Measurements from ENCODE around the gene ZNF771. TPM values are rescaled to one million over a fixed set of nuclear protein-coding genes. Genes with fewer than 3 reads are reported as not detected.

ZNF771 gene
- total RNA-seq, 4 donors from 2014 or later: 20.1 to 25.3 (median 22.7) TPM

GRCh38 chr16:30397776-30398660 lies 9.4 kb upstream of the ZNF771 start:
- Histone ChIP-seq H3K4me3 (no peak overlapping the region), H3K27me3 (no peaks in the 10 kb centered on the region), H3K9me3 (no peaks in the 10 kb centered on the region), H3K27ac (replicated peaks in 1 of 4) (no peak overlapping the region), H3K36me3 (peaks cover 6 to 22% (median 16%) of the 10 kb centered on the region in 4 donors), H3K4me1 (peaks cover 24 to 61% (median 57%) of the 10 kb centered on the region in 4 donors)
- 94% methylated on average over 22 of the region's 42 CpGs for WGBS
- intact Hi-C loops (cut with DNase I): no loop called here
- DNase-seq (ENCODE audit: extremely low spot score): no peak
- TF ChIP-seq CTCF (IDR thresholded peaks at IDR 0.05) (no peak), EP300 (IDR thresholded peaks at IDR 0.05) (no peak), POLR2A (IDR thresholded peaks at IDR 0.05; ENCODE audit: low read depth) (no peak), POLR2AphosphoS5 (IDR thresholded peaks at IDR 0.05) (no peak)

GRCh38 chr16:30398661-30399434 lies 8.6 kb upstream of the ZNF771 start:
- no peaks in the 10 kb centered on the region for H3K27me3 ChIP-seq
- H3K4me1 ChIP-seq: peaks cover 24 to 60% (median 57%) of the 10 kb centered on the region in 4 donors
- WGBS: 63% methylated on average over 9 of the region's 23 CpGs
- H3K9me3 ChIP-seq: no peaks in the 10 kb centered on the region
- peaks cover 6 to 22% (median 16%) of the 10 kb centered on the region in 4 donors for H3K36me3 ChIP-seq
- intact Hi-C loops (cut with DNase I): no loop called here
- DNase-seq (ENCODE audit: extremely low spot score): no peak
- peak overlapping the region; percentile 88 to 92 (median 90) for H3K27ac ChIP-seq (replicated peaks in 1 of 4)
- TF ChIP-seq POLR2A (IDR thresholded peaks at IDR 0.05; ENCODE audit: low read depth) (no peak), EP300 (IDR thresholded peaks at IDR 0.05) (no peak), CTCF (IDR thresholded peaks at IDR 0.05) (no peak), POLR2AphosphoS5 (IDR thresholded peaks at IDR 0.05) (no peak)
- H3K4me3 ChIP-seq: no peak overlapping the region

GRCh38 chr16:30399435-30400186 lies 7.8 kb upstream of the ZNF771 start:
- no peak for DNase-seq (ENCODE audit: extremely low spot score)
- H3K27me3 ChIP-seq: no peaks in the 10 kb centered on the region
- 25% methylated on average over 5 of the region's 12 CpGs for WGBS
- H3K9me3 ChIP-seq: no peaks in the 10 kb centered on the region
- peak overlapping the region; percentile 88 to 92 (median 90) for H3K27ac ChIP-seq (replicated peaks in 1 of 4)
- intact Hi-C loops (cut with DNase I): loop anchor here (10.0 kb wide), 2 partner anchors 45 to 305 kb away; partner anchors contain the start of genes CD2BP2, TBX6 and YPEL3
- TF ChIP-seq POLR2AphosphoS5 (IDR thresholded peaks at IDR 0.05): no peak
- TF ChIP-seq CTCF (IDR thresholded peaks at IDR 0.05): no peak
- TF ChIP-seq POLR2A (IDR thresholded peaks at IDR 0.05; ENCODE audit: low read depth): no peak
- no peak for TF ChIP-seq EP300 (IDR thresholded peaks at IDR 0.05)
- peaks cover 6 to 22% (median 16%) of the 10 kb centered on the region in 4 donors for H3K36me3 ChIP-seq
- H3K4me3 ChIP-seq: peak overlapping the region; percentile 62 to 78 (median 68)
- peaks cover 18 to 53% (median 49%) of the 10 kb centered on the region in 4 donors for H3K4me1 ChIP-seq

- H3K36me3 ChIP-seq: peaks cover 6 to 21% (median 16%) of the 10 kb centered on the region in 4 donors
- WGBS: 82% methylated on average over 7 of the region's 8 CpGs
- no peaks in the 10 kb centered on the region for H3K27me3 ChIP-seq
- no peak overlapping the region for H3K27ac ChIP-seq (replicated peaks in 1 of 4)
- no peak overlapping the region for H3K4me3 ChIP-seq
- DNase-seq (ENCODE audit: extremely low spot score): no peak
- intact Hi-C loops (cut with DNase I): loop anchor here (10.0 kb wide), 2 partner anchors 47 to 307 kb away; partner anchors contain the start of genes CD2BP2, TBX6 and YPEL3
- H3K9me3 ChIP-seq: no peaks in the 10 kb centered on the region
- peaks cover 9 to 41% (median 39%) of the 10 kb centered on the region in 4 donors for H3K4me1 ChIP-seq
- no peak for TF ChIP-seq POLR2A (IDR thresholded peaks at IDR 0.05; ENCODE audit: low read depth)
- no peak for TF ChIP-seq CTCF (IDR thresholded peaks at IDR 0.05)
- no peak for TF ChIP-seq EP300 (IDR thresholded peaks at IDR 0.05)
- no peak for TF ChIP-seq POLR2AphosphoS5 (IDR thresholded peaks at IDR 0.05)
These were observed 5.5 kb upstream of the ZNF771 start for GRCh38 chr16:30401768-30402425.
